Esophagus squamous epithelium (tissue), 5 donors: ENCODE results near the gene GSAP. TPM values are rescaled to one million over a fixed set of nuclear protein-coding genes. Genes with fewer than 3 reads are reported as not detected.

Source experiments
- DNase-seq: peaks from one replicate; lab custom pipeline; 2025; lab: John Stamatoyannopoulos, UW
- H3K27ac ChIP-seq, 4 donors: fragments of 200-600 bp; sonication (generic); one replicate each; pipeline ENCODE4 v1.5.1; 2016 to 2019; ENCODE audit warnings: mild to moderate bottlenecking in 1 of 4
- H3K27me3 ChIP-seq, 4 donors: fragments of 200-600 bp; sonication (generic); 1 replicate in 3 of 4; 2 replicates in 1 of 4; pipeline versions ENCODE4 v1.5.1 to v1.6.0; 2017 to 2021; ENCODE audit warnings: antibody characterized with exemption in 1 of 4
- H3K36me3 ChIP-seq, 3 donors: fragments of 200-600 bp; sonication (generic); one replicate each; pipeline ENCODE4 v1.5.1; 2016 to 2019
- H3K4me1 ChIP-seq, 3 donors: fragments of 200-600 bp; sonication (generic); one replicate each; pipeline ENCODE4 v1.5.1; 2017 to 2019
- H3K4me3 ChIP-seq, 4 donors: fragments of 200-600 bp; sonication (generic); 1 replicate in 3 of 4; 2 replicates in 1 of 4; pipeline ENCODE4 v1.5.1; 2016 to 2019; ENCODE audit warnings: mild to moderate bottlenecking in 2 of 4, moderate library complexity in 1 of 4
- H3K9me3 ChIP-seq, 3 donors: fragments of 200-600 bp; sonication (generic); one replicate each; pipeline ENCODE4 v1.5.1; 2016 to 2019
- POLR2A ChIP-seq, 4 donors: fragments of 450-650 bp; IDR thresholded peaks; one replicate each; pipeline ENCODE4 v1.6.1; 2017; ENCODE audit warnings: antibody characterized with exemption in 4 of 4, mild to moderate bottlenecking in 4 of 4, moderate library complexity in 3 of 4
- WGBS, 2 donors: methylation state at CpG; one replicate each; pipeline ENCODE4 v1.1.5; 2018; 5-methylcytosine and 5-hydroxymethylcytosine counted together
- intact Hi-C: fragments of 100-400 bp; cut with DNase I; formaldehyde crosslinking; loops from one replicate; pipeline ENCODE4 v1.15.0; 2022
- total RNA-seq, 4 donors: library from RNA; depleted of rRNA; stranded (reverse); fragments of >200 nt; gene quantifications; one replicate each; pipeline ENCODE4 v1.1.0, GENCODE V29; 2016
- TF ChIP-seq, protein P1 (sequence below), 6 experiments: fragments of 450-650 bp in 4 of 6; fragments of 200-600 bp in 2 of 6; sonication (generic) in 2 of 6; IDR thresholded peaks; one replicate each; pipeline ENCODE4 v1.5.1; 2016 to 2019; ENCODE audit warnings: antibody characterized with exemption in 6 of 6, mild to moderate bottlenecking in 4 of 6, moderate library complexity in 4 of 6
- donor health status: DM: yes; HTN: yes; CAD: no.

The GSAP gene
- total RNA-seq, 4 donors from 2014 or later: 5.7 to 22.5 (median 10.8) TPM

DNA sequence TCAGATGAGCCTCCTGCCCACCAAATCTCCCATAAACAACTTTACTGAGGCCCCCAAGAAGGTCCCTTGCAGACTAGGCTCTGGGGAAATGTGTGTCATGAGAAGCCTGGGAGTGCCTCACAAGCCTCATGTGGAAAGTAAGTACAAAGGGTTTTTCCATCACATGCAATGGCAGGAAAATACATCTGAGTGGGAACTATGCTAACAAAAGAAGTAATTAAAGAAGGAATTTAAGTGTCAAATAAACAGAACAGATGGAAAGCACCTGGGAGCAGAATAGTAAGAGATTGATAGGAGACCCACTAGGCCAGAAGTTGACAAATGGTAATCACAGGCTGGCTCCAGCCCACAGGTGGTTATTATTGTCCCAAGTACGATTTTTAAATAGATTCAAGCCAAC is 20.5 kb downstream of the GSAP start:
- Histone ChIP-seq H3K27me3 (no peaks in the 10 kb centered on the region), H3K9me3 (no peaks in the 10 kb centered on the region), H3K4me3 (no peak overlapping the region), H3K36me3 (peaks cover 0 to 8% (median 0%) of the 10 kb centered on the region in 3 donors), H3K4me1 (peaks cover 0 to 29% (median 8%) of the 10 kb centered on the region in 3 donors), H3K27ac (no peak overlapping the region)
- no peak for DNase-seq
- 20 to 48% methylated on average over 1 of the region's 1 CpG for WGBS, 2 donors
- intact Hi-C loops: no loop called here
- TF ChIP-seq, protein P1, sequence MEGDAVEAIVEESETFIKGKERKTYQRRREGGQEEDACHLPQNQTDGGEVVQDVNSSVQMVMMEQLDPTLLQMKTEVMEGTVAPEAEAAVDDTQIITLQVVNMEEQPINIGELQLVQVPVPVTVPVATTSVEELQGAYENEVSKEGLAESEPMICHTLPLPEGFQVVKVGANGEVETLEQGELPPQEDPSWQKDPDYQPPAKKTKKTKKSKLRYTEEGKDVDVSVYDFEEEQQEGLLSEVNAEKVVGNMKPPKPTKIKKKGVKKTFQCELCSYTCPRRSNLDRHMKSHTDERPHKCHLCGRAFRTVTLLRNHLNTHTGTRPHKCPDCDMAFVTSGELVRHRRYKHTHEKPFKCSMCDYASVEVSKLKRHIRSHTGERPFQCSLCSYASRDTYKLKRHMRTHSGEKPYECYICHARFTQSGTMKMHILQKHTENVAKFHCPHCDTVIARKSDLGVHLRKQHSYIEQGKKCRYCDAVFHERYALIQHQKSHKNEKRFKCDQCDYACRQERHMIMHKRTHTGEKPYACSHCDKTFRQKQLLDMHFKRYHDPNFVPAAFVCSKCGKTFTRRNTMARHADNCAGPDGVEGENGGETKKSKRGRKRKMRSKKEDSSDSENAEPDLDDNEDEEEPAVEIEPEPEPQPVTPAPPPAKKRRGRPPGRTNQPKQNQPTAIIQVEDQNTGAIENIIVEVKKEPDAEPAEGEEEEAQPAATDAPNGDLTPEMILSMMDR (IDR thresholded peaks at IDR 0.05): no peak
- no peak for TF ChIP-seq POLR2A (IDR thresholded peaks at IDR 0.05)

DNA sequence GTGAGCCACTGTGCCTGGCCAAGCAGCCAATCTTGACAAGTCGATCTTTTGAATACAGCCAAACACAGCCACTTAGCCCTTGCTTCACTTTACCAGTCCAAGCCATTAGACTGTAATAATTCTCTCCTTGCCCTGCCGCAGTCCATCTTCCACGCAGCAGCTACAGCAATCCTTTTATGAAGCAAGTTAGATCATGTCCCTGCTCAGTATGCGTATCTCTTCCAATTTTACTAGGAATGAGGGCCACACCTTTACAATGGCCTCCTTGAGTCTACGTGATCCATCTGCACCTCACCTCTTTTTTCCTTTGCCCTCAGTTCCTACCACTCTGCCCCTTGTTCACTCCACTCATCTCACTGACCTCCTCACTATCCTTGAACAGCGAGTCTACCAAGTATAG is 22.2 kb downstream of the GSAP start:
- peaks cover 0 to 8% (median 0%) of the 10 kb centered on the region in 3 donors for H3K36me3 ChIP-seq
- H3K27ac ChIP-seq: peak overlapping the region; percentile 79 to 87 (median 83)
- H3K9me3 ChIP-seq: no peaks in the 10 kb centered on the region
- no peak for TF ChIP-seq POLR2A (IDR thresholded peaks at IDR 0.05)
- TF ChIP-seq, protein P1 (IDR thresholded peaks at IDR 0.05): no peak
- no peak overlapping the region for H3K4me3 ChIP-seq
- 66 to 73% methylated on average over 6 of the region's 6 CpGs for WGBS, 2 donors
- intact Hi-C loops: no loop called here
- H3K27me3 ChIP-seq: no peaks in the 10 kb centered on the region
- H3K4me1 ChIP-seq: peaks cover 0 to 29% (median 8%) of the 10 kb centered on the region in 3 donors
- no peak for DNase-seq

DNA sequence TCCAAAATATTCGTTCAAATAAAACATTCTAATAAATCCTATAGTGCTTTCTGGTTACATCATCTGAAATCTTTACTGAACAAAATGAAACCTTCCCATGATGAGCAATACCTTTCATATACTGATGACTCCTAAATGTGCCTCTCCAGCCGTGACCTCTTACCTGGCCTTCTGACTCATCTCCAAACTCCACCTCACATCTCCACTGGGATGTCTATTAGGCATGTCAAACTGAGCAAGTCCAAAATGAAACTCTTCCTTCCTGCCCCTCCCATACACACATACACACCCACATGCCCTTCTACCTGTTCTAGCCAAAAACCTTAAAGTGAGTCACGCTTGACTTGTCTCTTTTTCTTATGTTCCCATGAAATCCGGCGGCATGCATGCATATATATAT is 22.9 kb downstream of the GSAP start:
- Histone ChIP-seq H3K4me3 (no peak overlapping the region), H3K36me3 (peaks cover 0 to 8% (median 0%) of the 10 kb centered on the region in 3 donors), H3K27me3 (no peaks in the 10 kb centered on the region), H3K9me3 (no peaks in the 10 kb centered on the region), H3K4me1 (peaks cover 0 to 29% (median 8%) of the 10 kb centered on the region in 3 donors), H3K27ac (peak overlapping the region in 3 of 4 donors; percentile 82 to 90 (median 87))
- TF ChIP-seq, protein P1 (IDR thresholded peaks at IDR 0.05): no peak
- TF ChIP-seq POLR2A (IDR thresholded peaks at IDR 0.05): no peak
- 26 to 33% methylated on average over 5 of the region's 5 CpGs for WGBS, 2 donors
- DNase-seq: no peak
- intact Hi-C loops: no loop called here

DNA sequence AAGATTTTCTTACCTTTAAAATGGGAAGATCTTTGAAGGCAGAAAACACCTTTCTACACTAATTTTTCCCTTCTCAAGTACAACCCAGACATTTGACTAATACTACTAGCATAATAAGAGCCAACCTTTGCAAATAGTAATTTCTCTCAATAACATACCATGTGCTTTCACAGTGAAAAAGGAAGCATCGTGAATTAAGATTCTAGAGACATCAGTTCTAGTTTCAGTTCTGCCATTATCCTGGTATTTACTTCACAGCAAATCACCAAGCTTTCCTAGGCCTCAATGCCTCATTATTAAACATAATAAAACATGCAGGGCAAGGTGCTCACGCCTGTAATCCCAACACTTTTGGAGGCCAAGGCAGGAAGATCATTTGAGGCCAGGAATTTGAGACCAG is 24.9 kb downstream of the GSAP start:
- Histone ChIP-seq H3K4me3 (no peak overlapping the region), H3K27me3 (no peaks in the 10 kb centered on the region), H3K9me3 (no peaks in the 10 kb centered on the region), H3K27ac (no peak overlapping the region), H3K36me3 (peaks cover 0 to 11% (median 0%) of the 10 kb centered on the region in 3 donors), H3K4me1 (peaks cover 0 to 29% (median 8%) of the 10 kb centered on the region in 3 donors)
- intact Hi-C loops: no loop called here
- TF ChIP-seq POLR2A (IDR thresholded peaks at IDR 0.05): no peak
- TF ChIP-seq, protein P1 (IDR thresholded peaks at IDR 0.05): no peak
- no peak for DNase-seq
- 68 to 77% methylated on average over 2 of the region's 2 CpGs for WGBS, 2 donors

DNA sequence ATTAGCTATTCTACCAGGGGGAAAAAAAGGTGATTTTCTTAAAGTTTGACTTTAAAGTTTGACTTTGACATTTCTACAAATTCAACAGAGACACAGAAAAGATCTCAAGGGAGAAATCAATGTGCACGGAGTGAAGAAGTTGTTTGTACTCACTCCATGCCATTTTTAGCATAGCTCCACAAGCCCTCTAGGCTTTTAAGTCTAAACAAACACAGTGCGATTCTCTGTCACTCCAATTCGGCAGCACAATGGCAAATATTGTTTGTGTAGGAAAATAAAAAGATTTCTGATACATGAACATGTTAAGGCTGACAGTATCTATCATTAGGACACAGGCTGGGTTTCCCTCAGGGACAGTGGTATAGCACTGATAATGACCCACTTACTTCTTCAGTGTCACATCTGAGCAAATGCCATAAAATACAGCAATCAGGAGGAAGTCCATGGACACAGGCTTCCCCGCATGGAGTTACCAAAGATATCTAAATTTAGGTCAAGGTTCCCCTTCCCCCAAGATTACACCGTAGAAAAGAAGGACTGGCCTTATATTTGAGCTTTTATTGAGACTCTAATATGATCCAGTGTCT is 28.0 kb downstream of the GSAP start:
- intact Hi-C loops: no loop called here
- Histone ChIP-seq H3K4me3 (no peak overlapping the region), H3K36me3 (peaks cover 0 to 18% (median 0%) of the 10 kb centered on the region in 3 donors), H3K9me3 (no peaks in the 10 kb centered on the region), H3K4me1 (peaks cover 0 to 11% (median 3%) of the 10 kb centered on the region in 3 donors), H3K27ac (no peak overlapping the region), H3K27me3 (no peaks in the 10 kb centered on the region)
- TF ChIP-seq, protein P1 (IDR thresholded peaks at IDR 0.05): no peak
- TF ChIP-seq POLR2A (IDR thresholded peaks at IDR 0.05): no peak
- no peak for DNase-seq
- 55 to 59% methylated on average over 5 of the region's 5 CpGs for WGBS, 2 donors
